HepG2 (cell line): ENCODE data around the gene NCMAP. TPM values are rescaled to one million over a fixed set of nuclear protein-coding genes. Genes with fewer than 3 reads are reported as not detected.

ENCODE experiments used
- AHDC1 ChIP-seq: sonication (generic); formaldehyde crosslinking; IDR thresholded peaks from 2 replicates; pipeline ENCODE4 v1.5.1; 2020; ENCODE audit warnings: mild to moderate bottlenecking, missing genetic modification reagents, borderline replicate concordance
- ARNT2 ChIP-seq: sonication (generic); formaldehyde crosslinking; IDR thresholded peaks from 2 replicates; pipeline ENCODE4 v1.8.0; 2022; ENCODE audit warnings: mild to moderate bottlenecking, low read depth, missing genetic modification reagents, moderate library complexity
- CHD2 ChIP-seq: IDR thresholded peaks from 2 replicates; pipeline ENCODE4 v1.6.1; 2011; ENCODE audit warnings: low read depth, low read length, improper control_type of control experiment
- MIER2 ChIP-seq: IDR thresholded peaks from 2 replicates; pipeline ENCODE4 v1.6.1; 2016; ENCODE audit warnings: missing biosample characterization, missing genetic modification reagents
- MTF1 ChIP-seq: sonication (generic); formaldehyde crosslinking; IDR thresholded peaks from 2 replicates; pipeline ENCODE4 v1.5.0; 2020; ENCODE audit warnings: missing genetic modification reagents
- NCOA2 ChIP-seq: sonication (generic); formaldehyde crosslinking; IDR thresholded peaks from 2 replicates; pipeline ENCODE4 v1.8.0; 2022; ENCODE audit warnings: inconsistent platforms
- RCOR2 ChIP-seq: IDR thresholded peaks from 2 replicates; pipeline ENCODE4 v1.6.1; 2016; ENCODE audit warnings: missing biosample characterization, missing genetic modification reagents
- SIX1 ChIP-seq: sonication (generic); formaldehyde crosslinking; IDR thresholded peaks from 2 replicates; pipeline ENCODE4 v1.4.0; 2020; ENCODE audit warnings: missing genetic modification reagents, borderline replicate concordance
- ZGPAT ChIP-seq: IDR thresholded peaks from 2 replicates; pipeline ENCODE4 v1.6.1; 2016; ENCODE audit warnings: mild to moderate bottlenecking
- ZMAT3 ChIP-seq: sonication (generic); formaldehyde crosslinking; conservative IDR thresholded peaks from 2 replicates; pipeline ENCODE4 v1.7.0; 2021; ENCODE audit warnings: missing genetic modification reagents
- ZNF367 ChIP-seq: sonication (generic); formaldehyde crosslinking; IDR thresholded peaks from 2 replicates; pipeline ENCODE4 v1.4.0; 2020; ENCODE audit warnings: missing genetic modification reagents, borderline replicate concordance
- ZNF441 ChIP-seq: sonication (generic); formaldehyde crosslinking; IDR thresholded peaks from 2 replicates; pipeline ENCODE4 v1.7.0; 2021; ENCODE audit warnings: missing genetic modification reagents, borderline replicate concordance
- ZNF879 ChIP-seq: sonication (generic); formaldehyde crosslinking; IDR thresholded peaks from 2 replicates; pipeline ENCODE4 v1.8.1; 2023; ENCODE audit warnings: missing genetic modification reagents
- polyA plus RNA-seq, 8 experiments: library from polyadenylated mRNA; depleted of rRNA in 3 of 8; stranded (reverse) in 7 of 8; unstranded in 1 of 8; fragments of >200 nt; fragmentation: Illumina TruSeq in 4 of 8; extraction: Trizol in 4 of 8; gene quantifications; 2 replicates each; pipeline versions ENCODE4 v1.2.1 to v1.2.3, GENCODE V29; 2011 to 2016; ENCODE audit warnings: low read depth in 4 of 8, missing spikeins in 1 of 8, mixed read lengths in 1 of 8; ENCODE audit not compliant: insufficient read depth in 1 of 8
- total RNA-seq, 5 experiments: library from RNA; depleted of rRNA; stranded (reverse); fragments of >200 nt; fragmentation: Illumina TruSeq; extraction: Trizol; gene quantifications; 2 replicates each; pipeline ENCODE4 v1.2.3, GENCODE V29; 2016; ENCODE audit warnings: low read depth in 1 of 5

NCMAP gene
- total and polyA plus RNA-seq, 2 of the 13 experiments (the other 11 are each of a cell fraction or from before 2014, with no cell fraction given), result 2.7 to 20.0 TPM

GRCh38 chr1:24643363-24644099 is 87.6 kb downstream of the NCMAP start (continued):
- TF ChIP-seq CHD2 (no peak), MIER2 (CRISPR knock-in tag) (no peak), MTF1 (no peak), SIX1 (CRISPR knock-in tag) (no peak), AHDC1 (CRISPR knock-in tag) (no peak), RCOR2 (CRISPR knock-in tag) (no peak), ZNF367 (CRISPR knock-in tag) (no peak), ZNF441 (peak; percentile 45; the same call in 1 of the 2 replicates), ZMAT3 (0 out of 2 replicates have a peak, but pooled peaks have one; percentile 20), ZGPAT (CRISPR knock-in tag) (no peak; the same call in 1 of the 2 replicates), NCOA2 (no peak), ARNT2 (peak; percentile 46; the same call in 1 of the 2 replicates), ZNF879 (CRISPR knock-in tag) (no peak)
